GM12878 (cell line): ENCODE measurements around the gene EFNA4. TPM values are rescaled to one million over a fixed set of nuclear protein-coding genes. Genes with fewer than 3 reads are reported as not detected.

Experiments
- BHLHE40 ChIP-seq, 2 experiments: fragments of 450-650 bp in 1 of 2; IDR thresholded peaks; 2 replicates each; pipeline ENCODE4 v1.6.1; 2011 to 2017; ENCODE audit warnings: low read depth in 2 of 2, borderline replicate concordance in 1 of 2, improper control_type of control experiment in 1 of 2, low read length in 1 of 2, mild to moderate bottlenecking in 1 of 2
- HDAC6 ChIP-seq: fragments of 200-600 bp; sonication (generic); IDR thresholded peaks from one replicate; pipeline ENCODE4 v1.8.0; 2017; ENCODE audit warnings: antibody characterized with exemption; ENCODE audit not compliant: unreplicated experiment
- PML ChIP-seq: IDR thresholded peaks from 2 replicates; pipeline ENCODE4 v1.6.1; 2012; ENCODE audit warnings: low read length, inconsistent platforms
- RAD21 ChIP-seq: IDR thresholded peaks from 2 replicates; pipeline ENCODE4 v1.6.1; 2011; ENCODE audit warnings: mild to moderate bottlenecking, low read depth, low read length, moderate library complexity; ENCODE audit not compliant: insufficient read depth
- RB1 ChIP-seq: fragments of 450-650 bp; formaldehyde crosslinking; IDR thresholded peaks from 2 replicates; pipeline ENCODE4 v1.6.1; 2017; ENCODE audit warnings: mild to moderate bottlenecking, borderline replicate concordance
- SMC3 ChIP-seq: IDR thresholded peaks from 2 replicates; pipeline ENCODE4 v1.6.1; 2011; ENCODE audit warnings: low read length, improper control_type of control experiment, borderline replicate concordance
- TBL1XR1 ChIP-seq: IDR thresholded peaks from 2 replicates; pipeline ENCODE4 v1.6.1; 2012; ENCODE audit warnings: low read depth, low read length, improper control_type of control experiment
- WRNIP1 ChIP-seq: IDR thresholded peaks from 2 replicates; pipeline ENCODE4 v1.6.1; 2011; ENCODE audit warnings: low read depth, low read length, improper control_type of control experiment, borderline replicate concordance
- polyA plus RNA-seq, 11 experiments: library from polyadenylated mRNA; depleted of rRNA in 4 of 11; unstranded in 6 of 11; stranded (reverse) in 5 of 11; fragments of >200 nt; fragmentation: Nextera tagmentation in 4 of 11; fragmentation: Illumina TruSeq in 1 of 11; extraction: Ambion mirVana in 4 of 11; extraction: Trizol in 1 of 11; gene quantifications; 1 replicate in 1 of 11; 2 replicates in 10 of 11; pipeline versions ENCODE4 v1.2.1 to v1.2.3, GENCODE V29; 2011 to 2016; ENCODE audit warnings: inconsistent platforms in 2 of 11, missing spikeins in 2 of 11, low read depth in 1 of 11
- total RNA-seq, 4 experiments: library from RNA; depleted of rRNA in 3 of 4; stranded (reverse); fragments of >200 nt in 3 of 4; fragmentation: Illumina TruSeq in 1 of 4; extraction: Trizol in 1 of 4; gene quantifications; 2 replicates each; pipeline versions ENCODE4 v1.2.1 to v1.2.3, GENCODE V29; 2013 to 2021
- TF ChIP-seq, protein P1 (sequence below): fragments of 450-650 bp; formaldehyde crosslinking; IDR thresholded peaks from 2 replicates; pipeline ENCODE4 v1.4.0; 2022; ENCODE audit warnings: mild to moderate bottlenecking, moderate library complexity
- TF ChIP-seq, protein P2 (sequence below): IDR thresholded peaks from 2 replicates; pipeline ENCODE4 v1.6.1; 2012; ENCODE audit warnings: mild to moderate bottlenecking, low read depth, low read length
- TF ChIP-seq, protein P3 (sequence below): fragments of 450-650 bp; IDR thresholded peaks from 2 replicates; pipeline ENCODE4 v1.6.1; 2014; ENCODE audit warnings: mild to moderate bottlenecking
- TF ChIP-seq, protein P4 (sequence below): fragments of 450-650 bp; IDR thresholded peaks from 2 replicates; pipeline ENCODE4 v1.6.1; 2017; ENCODE audit warnings: mild to moderate bottlenecking, moderate library complexity

Gene EFNA4
- total and polyA plus RNA-seq, 10 of the 15 experiments (the other 5 are each of a cell fraction or from before 2014, with no cell fraction given) = 0.52 to 14.1 (median 4.8) TPM

DNA sequence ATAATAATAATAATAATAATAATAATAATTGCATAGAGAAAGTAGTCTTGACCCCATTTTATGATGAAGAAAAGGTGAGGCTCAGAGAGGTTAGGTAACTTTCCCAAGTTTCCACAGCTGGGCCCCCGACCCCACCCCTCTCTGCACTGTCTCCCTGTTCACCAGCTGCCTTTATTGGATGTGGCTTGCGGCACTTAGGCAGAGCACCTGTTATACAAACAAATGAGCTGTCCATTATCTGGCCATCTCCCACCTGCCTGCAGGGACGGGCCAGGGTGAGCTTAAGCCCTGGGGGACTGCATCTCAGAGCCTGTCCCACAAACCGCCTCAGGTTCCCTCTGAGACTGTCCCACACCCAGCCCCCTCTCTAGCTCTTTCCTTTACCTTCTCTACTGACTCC, 54.1 kb downstream of the EFNA4 start (continued):
- no peak for TF ChIP-seq RAD21
- no peak for TF ChIP-seq HDAC6
- no peak for TF ChIP-seq TBL1XR1
- TF ChIP-seq, protein P1, sequence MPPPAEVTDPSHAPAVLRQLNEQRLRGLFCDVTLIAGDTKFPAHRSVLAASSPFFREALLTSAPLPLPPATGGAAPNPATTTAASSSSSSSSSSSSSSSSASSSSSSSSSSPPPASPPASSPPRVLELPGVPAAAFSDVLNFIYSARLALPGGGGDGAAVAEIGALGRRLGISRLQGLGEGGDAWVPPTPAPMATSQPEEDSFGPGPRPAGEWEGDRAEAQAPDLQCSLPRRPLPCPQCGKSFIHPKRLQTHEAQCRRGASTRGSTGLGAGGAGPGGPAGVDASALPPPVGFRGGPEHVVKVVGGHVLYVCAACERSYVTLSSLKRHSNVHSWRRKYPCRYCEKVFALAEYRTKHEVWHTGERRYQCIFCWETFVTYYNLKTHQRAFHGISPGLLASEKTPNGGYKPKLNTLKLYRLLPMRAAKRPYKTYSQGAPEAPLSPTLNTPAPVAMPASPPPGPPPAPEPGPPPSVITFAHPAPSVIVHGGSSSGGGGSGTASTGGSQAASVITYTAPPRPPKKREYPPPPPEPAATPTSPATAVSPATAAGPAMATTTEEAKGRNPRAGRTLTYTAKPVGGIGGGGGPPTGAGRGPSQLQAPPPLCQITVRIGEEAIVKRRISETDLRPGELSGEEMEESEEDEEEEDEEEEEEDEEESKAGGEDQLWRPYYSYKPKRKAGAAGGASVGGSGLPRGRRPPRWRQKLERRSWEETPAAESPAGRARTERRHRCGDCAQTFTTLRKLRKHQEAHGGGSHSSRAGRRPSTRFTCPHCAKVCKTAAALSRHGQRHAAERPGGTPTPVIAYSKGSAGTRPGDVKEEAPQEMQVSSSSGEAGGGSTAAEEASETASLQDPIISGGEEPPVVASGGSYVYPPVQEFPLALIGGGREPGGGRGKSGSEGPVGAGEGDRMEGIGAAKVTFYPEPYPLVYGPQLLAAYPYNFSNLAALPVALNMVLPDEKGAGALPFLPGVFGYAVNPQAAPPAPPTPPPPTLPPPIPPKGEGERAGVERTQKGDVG (CRISPR knock-in tag) = no peak
- TF ChIP-seq, protein P2, sequence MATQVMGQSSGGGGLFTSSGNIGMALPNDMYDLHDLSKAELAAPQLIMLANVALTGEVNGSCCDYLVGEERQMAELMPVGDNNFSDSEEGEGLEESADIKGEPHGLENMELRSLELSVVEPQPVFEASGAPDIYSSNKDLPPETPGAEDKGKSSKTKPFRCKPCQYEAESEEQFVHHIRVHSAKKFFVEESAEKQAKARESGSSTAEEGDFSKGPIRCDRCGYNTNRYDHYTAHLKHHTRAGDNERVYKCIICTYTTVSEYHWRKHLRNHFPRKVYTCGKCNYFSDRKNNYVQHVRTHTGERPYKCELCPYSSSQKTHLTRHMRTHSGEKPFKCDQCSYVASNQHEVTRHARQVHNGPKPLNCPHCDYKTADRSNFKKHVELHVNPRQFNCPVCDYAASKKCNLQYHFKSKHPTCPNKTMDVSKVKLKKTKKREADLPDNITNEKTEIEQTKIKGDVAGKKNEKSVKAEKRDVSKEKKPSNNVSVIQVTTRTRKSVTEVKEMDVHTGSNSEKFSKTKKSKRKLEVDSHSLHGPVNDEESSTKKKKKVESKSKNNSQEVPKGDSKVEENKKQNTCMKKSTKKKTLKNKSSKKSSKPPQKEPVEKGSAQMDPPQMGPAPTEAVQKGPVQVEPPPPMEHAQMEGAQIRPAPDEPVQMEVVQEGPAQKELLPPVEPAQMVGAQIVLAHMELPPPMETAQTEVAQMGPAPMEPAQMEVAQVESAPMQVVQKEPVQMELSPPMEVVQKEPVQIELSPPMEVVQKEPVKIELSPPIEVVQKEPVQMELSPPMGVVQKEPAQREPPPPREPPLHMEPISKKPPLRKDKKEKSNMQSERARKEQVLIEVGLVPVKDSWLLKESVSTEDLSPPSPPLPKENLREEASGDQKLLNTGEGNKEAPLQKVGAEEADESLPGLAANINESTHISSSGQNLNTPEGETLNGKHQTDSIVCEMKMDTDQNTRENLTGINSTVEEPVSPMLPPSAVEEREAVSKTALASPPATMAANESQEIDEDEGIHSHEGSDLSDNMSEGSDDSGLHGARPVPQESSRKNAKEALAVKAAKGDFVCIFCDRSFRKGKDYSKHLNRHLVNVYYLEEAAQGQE = no peak
- no peak for TF ChIP-seq WRNIP1
- no peak for TF ChIP-seq RB1
- no peak for TF ChIP-seq BHLHE40 (IDR thresholded peaks at IDR 0.05; ENCODE audit: borderline replicate concordance in 1 of 2, low read depth in 2 of 2, low read length in 1 of 2)
- TF ChIP-seq, protein P3, sequence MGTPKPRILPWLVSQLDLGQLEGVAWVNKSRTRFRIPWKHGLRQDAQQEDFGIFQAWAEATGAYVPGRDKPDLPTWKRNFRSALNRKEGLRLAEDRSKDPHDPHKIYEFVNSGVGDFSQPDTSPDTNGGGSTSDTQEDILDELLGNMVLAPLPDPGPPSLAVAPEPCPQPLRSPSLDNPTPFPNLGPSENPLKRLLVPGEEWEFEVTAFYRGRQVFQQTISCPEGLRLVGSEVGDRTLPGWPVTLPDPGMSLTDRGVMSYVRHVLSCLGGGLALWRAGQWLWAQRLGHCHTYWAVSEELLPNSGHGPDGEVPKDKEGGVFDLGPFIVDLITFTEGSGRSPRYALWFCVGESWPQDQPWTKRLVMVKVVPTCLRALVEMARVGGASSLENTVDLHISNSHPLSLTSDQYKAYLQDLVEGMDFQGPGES = no peak
- TF ChIP-seq PML = no peak
- TF ChIP-seq SMC3 = no peak
- TF ChIP-seq, protein P4, sequence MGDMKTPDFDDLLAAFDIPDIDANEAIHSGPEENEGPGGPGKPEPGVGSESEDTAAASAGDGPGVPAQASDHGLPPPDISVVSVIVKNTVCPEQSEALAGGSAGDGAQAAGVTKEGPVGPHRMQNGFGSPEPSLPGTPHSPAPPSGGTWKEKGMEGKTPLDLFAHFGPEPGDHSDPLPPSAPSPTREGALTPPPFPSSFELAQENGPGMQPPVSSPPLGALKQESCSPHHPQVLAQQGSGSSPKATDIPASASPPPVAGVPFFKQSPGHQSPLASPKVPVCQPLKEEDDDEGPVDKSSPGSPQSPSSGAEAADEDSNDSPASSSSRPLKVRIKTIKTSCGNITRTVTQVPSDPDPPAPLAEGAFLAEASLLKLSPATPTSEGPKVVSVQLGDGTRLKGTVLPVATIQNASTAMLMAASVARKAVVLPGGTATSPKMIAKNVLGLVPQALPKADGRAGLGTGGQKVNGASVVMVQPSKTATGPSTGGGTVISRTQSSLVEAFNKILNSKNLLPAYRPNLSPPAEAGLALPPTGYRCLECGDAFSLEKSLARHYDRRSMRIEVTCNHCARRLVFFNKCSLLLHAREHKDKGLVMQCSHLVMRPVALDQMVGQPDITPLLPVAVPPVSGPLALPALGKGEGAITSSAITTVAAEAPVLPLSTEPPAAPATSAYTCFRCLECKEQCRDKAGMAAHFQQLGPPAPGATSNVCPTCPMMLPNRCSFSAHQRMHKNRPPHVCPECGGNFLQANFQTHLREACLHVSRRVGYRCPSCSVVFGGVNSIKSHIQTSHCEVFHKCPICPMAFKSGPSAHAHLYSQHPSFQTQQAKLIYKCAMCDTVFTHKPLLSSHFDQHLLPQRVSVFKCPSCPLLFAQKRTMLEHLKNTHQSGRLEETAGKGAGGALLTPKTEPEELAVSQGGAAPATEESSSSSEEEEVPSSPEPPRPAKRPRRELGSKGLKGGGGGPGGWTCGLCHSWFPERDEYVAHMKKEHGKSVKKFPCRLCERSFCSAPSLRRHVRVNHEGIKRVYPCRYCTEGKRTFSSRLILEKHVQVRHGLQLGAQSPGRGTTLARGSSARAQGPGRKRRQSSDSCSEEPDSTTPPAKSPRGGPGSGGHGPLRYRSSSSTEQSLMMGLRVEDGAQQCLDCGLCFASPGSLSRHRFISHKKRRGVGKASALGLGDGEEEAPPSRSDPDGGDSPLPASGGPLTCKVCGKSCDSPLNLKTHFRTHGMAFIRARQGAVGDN = no peak
